ENCODE data around the gene HNRNPCL1.
"Not testable (repeated sequence)": the region's sequence is repeated elsewhere in the genome, so short reads cannot be mapped to it uniquely, and the experiment has no call there.

DNA sequence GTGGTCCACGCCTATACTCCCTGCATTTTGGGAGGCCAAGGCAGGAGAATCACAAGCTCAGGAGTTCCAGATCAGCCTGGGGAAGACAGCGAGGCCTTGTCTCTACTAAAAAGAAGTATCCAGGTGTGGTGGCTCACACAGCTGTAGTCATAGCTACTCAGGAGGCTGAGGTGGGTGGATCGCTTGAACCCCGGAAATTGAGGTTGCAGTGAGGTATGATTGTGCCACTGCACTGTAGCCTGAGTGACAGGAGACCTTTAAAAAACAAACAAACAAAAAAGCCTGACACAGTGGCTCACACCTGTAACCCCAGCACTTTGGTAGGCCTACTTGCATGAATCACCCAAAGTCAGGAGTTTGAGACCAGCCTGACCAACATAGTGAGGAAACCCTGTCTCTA lies 29.9 kb upstream of the HNRNPCL1 start:
- not testable (repeated sequence) for TF ChIP-seq POLR2A (IDR thresholded peaks at IDR 0.05); POLR2AphosphoS5 (IDR thresholded peaks at IDR 0.05; ENCODE audit: insufficient read depth in 1 of 2, low read depth in 1 of 2)
- TF ChIP-seq, protein P1, sequence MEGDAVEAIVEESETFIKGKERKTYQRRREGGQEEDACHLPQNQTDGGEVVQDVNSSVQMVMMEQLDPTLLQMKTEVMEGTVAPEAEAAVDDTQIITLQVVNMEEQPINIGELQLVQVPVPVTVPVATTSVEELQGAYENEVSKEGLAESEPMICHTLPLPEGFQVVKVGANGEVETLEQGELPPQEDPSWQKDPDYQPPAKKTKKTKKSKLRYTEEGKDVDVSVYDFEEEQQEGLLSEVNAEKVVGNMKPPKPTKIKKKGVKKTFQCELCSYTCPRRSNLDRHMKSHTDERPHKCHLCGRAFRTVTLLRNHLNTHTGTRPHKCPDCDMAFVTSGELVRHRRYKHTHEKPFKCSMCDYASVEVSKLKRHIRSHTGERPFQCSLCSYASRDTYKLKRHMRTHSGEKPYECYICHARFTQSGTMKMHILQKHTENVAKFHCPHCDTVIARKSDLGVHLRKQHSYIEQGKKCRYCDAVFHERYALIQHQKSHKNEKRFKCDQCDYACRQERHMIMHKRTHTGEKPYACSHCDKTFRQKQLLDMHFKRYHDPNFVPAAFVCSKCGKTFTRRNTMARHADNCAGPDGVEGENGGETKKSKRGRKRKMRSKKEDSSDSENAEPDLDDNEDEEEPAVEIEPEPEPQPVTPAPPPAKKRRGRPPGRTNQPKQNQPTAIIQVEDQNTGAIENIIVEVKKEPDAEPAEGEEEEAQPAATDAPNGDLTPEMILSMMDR (IDR thresholded peaks at IDR 0.05) = not testable (repeated sequence)

Measured in vagina (tissue), 2 donors.